Stimulated activated CD4-positive, alpha-beta T cell treated with anti-CD3 and anti-CD28 coated beads, Interleukin-4, amount 100 ng/mL, for 24 hours (primary cell): ENCODE data around the gene FOXP1.
"Not testable (repeated sequence)": the region's sequence is repeated elsewhere in the genome, so short reads cannot be mapped to it uniquely, and the experiment has no call there.

ENCODE experiments used
- DNase-seq: peaks from one replicate; pipeline ENCODE4 v3.0.0-alpha.2; 2020

The FOXP1 gene

GRCh38 chr3:71444861-71445259, 138.7 kb downstream of the FOXP1 start:
- no peak for DNase-seq

- DNase-seq, result peak; percentile 69
These were observed 139.3 kb downstream of the FOXP1 start for GRCh38 chr3:71444028-71444860.

- DNase-seq, result no peak
These were observed 140.2 kb downstream of the FOXP1 start for GRCh38 chr3:71443332-71443731.

GRCh38 chr3:71442652-71443042, 140.9 kb downstream of the FOXP1 start:
- no peak for DNase-seq

GRCh38 chr3:71441925-71442651, 141.4 kb downstream of the FOXP1 start:
- DNase-seq, result no peak

GRCh38 chr3:71441217-71441924, 142.2 kb downstream of the FOXP1 start:
- no peak for DNase-seq

- DNase-seq, result no peak
These were observed 144.6 kb downstream of the FOXP1 start for GRCh38 chr3:71438904-71439303.

- no peak for DNase-seq
These were observed 145.3 kb downstream of the FOXP1 start for GRCh38 chr3:71438071-71438685.

- DNase-seq, result no peak
These were observed 147.2 kb downstream of the FOXP1 start for GRCh38 chr3:71436337-71436736.

GRCh38 chr3:71435836-71436235, 147.7 kb downstream of the FOXP1 start:
- DNase-seq, result not testable (repeated sequence)

GRCh38 chr3:71433631-71434030, 149.9 kb downstream of the FOXP1 start:
- no peak for DNase-seq

- DNase-seq, result no peak
These were observed 151.2 kb downstream of the FOXP1 start for GRCh38 chr3:71432044-71432975.

- DNase-seq, result no peak
These were observed 152.5 kb downstream of the FOXP1 start for GRCh38 chr3:71430941-71431552.

GRCh38 chr3:71429597-71429988, 153.9 kb downstream of the FOXP1 start:
- peak; percentile 36 for DNase-seq

- DNase-seq, result peak; percentile 39
These were observed 154.5 kb downstream of the FOXP1 start for GRCh38 chr3:71428841-71429596.

GRCh38 chr3:71425491-71426071, 157.9 kb downstream of the FOXP1 start:
- DNase-seq, result peak; percentile 48

GRCh38 chr3:71423151-71423906, 160.2 kb downstream of the FOXP1 start:
- no peak for DNase-seq

GRCh38 chr3:71421820-71422566, 161.5 kb downstream of the FOXP1 start:
- DNase-seq, result peak; percentile 71

GRCh38 chr3:71421475-71421819, 162.1 kb downstream of the FOXP1 start:
- DNase-seq, result no peak
